Rectal smooth muscle tissue (tissue), 1 donor: ENCODE results near the gene GRIP2.

Experiments
- H3K27ac ChIP-seq: one replicate; pipeline ENCODE4 v1.7.0; 2013; ENCODE audit warnings: low read depth, low read length, inconsistent platforms
- H3K27me3 ChIP-seq: one replicate; pipeline ENCODE4 v1.7.0; 2013; ENCODE audit warnings: low read length; ENCODE audit not compliant: control insufficient read depth, insufficient read depth
- H3K36me3 ChIP-seq: one replicate; pipeline ENCODE4 v1.7.0; 2013; ENCODE audit warnings: low read length; ENCODE audit not compliant: control insufficient read depth, insufficient read depth
- H3K4me1 ChIP-seq: one replicate; pipeline ENCODE4 v1.7.0; 2013; ENCODE audit warnings: low read length; ENCODE audit not compliant: control insufficient read depth, insufficient read depth
- H3K4me3 ChIP-seq: one replicate; pipeline ENCODE4 v1.7.0; 2013; ENCODE audit warnings: low read length
- H3K9ac ChIP-seq: one replicate; pipeline ENCODE4 v1.7.0; 2013; ENCODE audit warnings: low read length

GRIP2 gene

DNA sequence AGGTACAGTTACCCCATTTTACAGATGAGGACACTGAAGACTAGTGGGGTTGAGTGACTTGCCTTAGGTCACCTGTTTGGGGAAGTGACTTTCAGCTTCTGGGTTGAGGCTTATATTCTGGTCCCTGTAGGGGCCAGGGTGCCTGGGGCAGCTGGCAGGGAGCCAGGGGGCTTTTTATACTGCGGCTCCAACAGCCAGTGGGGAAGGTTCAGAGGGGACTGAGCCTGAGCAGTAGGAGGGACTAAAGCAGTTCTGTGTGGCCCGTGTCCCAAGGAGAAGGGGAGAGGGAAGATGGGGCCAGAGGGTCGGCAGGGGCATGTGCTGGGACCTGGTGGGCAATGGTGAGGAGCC is 100.0 kb downstream of the GRIP2 start:
- no peaks in the 10 kb centered on the region for H3K36me3 ChIP-seq
- H3K27me3 ChIP-seq, result no peaks in the 10 kb centered on the region
- no peak overlapping the region for H3K4me3 ChIP-seq
- no peaks in the 10 kb centered on the region for H3K4me1 ChIP-seq
- no peak overlapping the region for H3K9ac ChIP-seq
- no peak overlapping the region for H3K27ac ChIP-seq

DNA sequence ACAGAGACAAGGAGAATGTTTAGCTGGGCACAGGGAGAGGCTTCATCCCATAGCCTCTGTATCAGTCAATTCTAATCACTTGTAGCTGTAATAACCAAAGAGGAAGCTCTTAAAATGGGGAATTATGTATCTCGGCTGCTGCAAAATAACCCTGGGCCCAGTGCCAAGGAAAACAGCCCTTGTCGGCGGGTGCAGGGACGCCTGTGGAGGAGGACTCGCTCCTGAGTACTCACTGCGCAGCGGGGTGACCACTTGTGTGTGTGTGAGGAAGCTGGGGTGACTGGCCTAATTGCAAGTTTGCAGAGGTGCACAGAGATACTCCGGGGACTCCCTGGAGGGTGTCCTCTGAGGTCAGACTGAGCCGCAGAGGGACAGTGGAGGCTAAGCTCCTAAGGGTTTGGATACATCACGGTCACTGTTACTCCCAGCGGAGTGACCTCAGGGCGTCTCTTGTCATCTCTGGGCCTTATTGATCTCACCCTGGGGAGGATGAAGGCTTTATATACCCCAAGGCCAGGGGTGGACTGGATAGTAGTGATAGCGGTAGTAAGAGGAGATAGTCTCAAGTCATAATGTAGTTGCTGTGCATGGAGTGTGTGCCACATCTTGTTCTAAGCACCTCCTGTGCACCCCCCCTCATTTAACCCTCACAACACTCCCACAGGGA is 100.5 kb downstream of the GRIP2 start:
- no peaks in the 10 kb centered on the region for H3K36me3 ChIP-seq
- no peak overlapping the region for H3K9ac ChIP-seq
- H3K27ac ChIP-seq, result no peak overlapping the region
- no peak overlapping the region for H3K4me3 ChIP-seq
- H3K27me3 ChIP-seq, result no peaks in the 10 kb centered on the region
- peaks cover 2% of the 10 kb centered on the region for H3K4me1 ChIP-seq
